SIG-M5 treated with dmso at 0.1 percent for 504 hours (cell line): ENCODE data around the gene NCAPD3.
"Not testable (repeated sequence)": the region's sequence is repeated elsewhere in the genome, so short reads cannot be mapped to it uniquely, and the experiment has no call there.

Source experiments
- DNase-seq: peaks from one replicate; lab custom pipeline; 2025; ENCODE audit not compliant: unreplicated experiment; lab: John Stamatoyannopoulos, UW

The NCAPD3 gene

DNA sequence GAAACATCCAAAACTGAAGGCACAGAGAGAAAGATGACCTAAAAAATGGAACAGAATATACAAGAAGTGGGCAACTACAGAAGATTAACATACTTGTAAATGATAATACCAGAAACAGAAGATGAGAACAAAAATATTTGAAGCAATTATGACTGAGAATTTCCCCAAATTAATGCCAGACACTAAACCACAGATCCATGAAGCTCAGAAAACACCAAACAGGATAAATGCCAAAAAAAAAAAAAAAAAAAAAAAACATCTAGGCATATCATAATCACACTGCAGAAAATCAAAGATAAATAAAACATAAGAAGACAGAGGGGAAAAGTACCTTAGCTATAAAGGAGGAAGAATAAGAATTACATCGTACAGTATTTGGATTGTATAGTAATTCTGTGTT is 89.6 kb downstream of the NCAPD3 start:
- no peak for DNase-seq

DNA sequence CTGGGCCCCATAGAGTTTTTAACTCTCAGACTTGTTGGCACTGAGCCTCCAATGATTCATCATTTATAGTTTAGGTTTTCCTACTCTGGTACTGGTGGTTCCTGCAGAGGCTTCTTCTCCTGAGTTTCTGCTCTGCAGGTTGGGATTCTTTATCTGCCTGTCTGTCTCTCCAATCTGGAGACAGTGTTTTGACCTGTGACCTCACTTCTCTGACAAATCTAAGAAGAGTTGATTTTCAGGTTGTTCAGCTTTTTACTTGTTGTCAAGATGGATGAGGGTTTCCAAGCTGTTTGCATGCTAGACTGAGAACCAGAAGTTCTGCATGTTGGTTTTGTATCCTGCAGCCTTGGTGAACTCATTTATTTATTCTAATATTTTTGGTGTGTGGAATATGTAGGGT is 91.0 kb downstream of the NCAPD3 start:
- DNase-seq: no peak

DNA sequence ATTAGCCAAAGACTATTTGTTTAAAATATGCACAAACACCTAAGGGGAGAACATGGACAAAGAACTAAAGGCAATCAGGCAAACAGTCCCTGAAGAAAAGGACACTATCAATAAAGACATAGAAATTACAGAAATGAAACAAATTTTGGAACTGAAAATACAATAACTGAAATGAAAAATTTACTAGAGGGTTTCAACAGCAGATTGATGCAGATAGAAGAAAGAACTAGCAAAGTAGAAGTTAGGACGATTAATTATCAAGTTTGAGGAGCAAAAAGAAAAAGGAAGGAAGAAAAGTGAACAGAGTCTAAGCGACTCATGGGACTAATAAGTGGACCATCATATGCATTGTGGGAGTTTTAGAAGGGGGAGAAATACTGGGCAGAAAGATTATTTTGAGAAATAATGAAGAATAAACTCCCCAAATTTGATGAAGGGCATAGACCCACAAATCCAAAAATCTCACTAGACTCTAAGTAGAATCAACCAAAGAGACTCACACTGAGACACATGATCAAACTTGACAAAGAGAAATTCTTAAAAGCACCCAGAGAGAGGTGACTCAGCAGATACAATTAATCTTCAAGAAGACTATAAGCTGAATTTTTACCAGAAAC is 92.0 kb downstream of the NCAPD3 start:
- no peak for DNase-seq

DNA sequence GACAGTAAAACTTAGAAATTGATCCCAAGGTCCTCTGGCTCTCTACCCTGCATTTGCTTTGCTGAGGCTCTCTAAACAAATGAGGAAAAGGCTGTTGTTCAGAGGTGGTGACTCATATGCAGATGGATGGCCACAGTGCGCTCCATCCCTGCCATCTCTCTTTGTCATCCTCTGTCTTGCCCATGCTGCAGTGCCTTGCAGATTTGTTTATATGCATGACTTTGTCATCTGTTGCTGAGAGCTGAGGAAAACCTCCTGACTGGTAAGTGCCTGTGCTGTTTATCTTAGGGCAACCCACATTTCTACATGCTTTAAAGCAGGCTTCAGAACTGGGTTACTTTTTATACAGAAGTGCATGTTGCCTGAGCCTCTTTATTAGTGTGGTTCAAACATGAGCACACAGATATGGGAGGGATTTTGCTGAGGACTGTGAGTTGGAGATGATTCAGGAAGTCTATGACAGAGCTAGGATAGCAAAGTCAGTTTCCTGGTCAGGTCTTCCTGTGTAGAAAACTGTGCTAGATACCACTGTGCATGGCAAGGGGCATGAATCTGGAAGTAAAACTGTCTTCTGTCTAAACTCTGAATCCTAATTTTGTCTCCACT is 97.4 kb downstream of the NCAPD3 start:
- no peak for DNase-seq

DNA sequence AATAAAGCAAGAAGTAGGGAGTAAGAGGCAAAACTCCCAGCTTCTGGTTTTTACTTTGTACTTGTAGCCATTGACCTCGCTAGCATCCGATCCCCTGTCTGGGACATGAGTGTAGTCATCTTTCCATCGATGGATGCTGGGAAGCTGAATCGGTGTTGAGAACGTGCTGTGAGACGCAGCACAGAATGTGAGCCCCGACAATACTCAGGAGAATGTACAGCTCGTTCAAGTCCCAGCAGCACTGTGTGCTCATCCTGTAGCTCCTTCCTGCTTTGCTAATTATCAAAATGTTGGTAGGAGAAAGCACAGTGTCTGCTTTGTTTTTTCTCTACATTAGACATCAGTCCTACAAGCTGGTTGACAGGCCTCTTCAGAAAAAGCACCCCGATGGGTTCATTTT is 98.3 kb downstream of the NCAPD3 start:
- no peak for DNase-seq

DNA sequence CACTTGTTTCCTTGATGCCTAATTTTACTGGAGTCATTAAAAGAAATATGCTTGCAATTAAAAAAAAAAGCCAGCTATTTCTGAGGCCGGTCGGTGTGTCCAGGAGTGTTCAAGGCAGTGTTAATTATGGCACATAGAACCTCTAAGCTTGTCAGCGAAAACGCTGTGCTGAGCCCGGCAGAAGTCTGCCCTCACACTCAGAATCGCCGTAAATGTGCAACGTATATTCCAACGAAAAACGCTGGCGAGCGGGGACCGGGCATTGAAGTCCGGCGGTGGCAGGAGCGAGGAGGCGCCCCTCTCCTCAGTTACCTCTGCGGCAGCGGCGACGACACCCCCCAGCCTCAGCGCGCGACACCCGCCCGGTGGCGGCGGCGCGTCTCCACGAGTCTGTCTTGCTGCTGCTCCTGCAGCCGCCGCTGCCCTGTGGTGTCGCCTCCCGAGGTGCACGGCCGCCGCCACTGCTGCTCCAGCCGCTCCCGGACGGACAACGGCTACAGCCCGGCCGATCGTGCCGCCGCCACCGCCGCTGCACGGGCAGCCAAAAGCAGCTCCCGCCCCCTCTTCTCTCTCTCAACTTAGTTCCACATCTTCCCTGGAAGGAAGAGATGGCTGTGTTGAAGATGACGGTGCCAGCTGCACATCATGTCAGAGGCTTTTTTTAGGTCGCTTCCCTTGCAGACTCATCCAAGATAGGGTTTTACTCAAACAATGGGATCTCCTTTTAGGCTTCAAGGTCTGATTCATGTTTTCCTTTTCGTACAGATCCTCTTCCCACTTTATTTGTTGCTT is 98.9 kb downstream of the NCAPD3 start:
- DNase-seq: no peak

DNA sequence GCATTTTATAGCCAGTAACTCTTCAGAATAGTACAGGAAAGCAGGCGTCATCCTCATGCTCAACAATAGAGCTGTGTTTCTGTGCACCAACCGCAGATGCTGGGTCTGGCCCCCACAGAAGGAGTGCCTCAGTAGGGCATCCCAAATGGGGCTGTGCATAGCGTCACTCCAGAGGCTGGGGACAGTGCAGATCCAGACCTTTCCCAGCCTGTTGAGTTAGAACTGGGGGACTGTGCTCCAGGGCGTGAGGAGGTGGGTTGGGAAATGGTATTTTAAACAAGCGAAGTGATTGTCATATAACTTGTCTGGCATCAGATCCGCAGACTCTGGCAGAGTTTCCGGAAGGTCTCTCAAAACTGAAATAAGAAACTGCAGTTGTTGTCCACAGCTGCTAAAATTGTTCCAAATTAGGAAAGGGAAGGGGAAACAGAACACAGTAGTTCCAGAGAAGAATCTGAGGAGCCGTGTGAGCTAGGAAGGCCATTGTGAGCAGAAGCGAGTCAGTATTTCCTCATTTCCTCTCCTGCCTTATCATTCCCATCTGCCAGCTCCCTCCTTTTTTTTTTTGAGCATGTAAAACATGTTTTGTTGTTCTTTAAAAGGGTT is 102.7 kb downstream of the NCAPD3 start:
- DNase-seq: no peak

DNA sequence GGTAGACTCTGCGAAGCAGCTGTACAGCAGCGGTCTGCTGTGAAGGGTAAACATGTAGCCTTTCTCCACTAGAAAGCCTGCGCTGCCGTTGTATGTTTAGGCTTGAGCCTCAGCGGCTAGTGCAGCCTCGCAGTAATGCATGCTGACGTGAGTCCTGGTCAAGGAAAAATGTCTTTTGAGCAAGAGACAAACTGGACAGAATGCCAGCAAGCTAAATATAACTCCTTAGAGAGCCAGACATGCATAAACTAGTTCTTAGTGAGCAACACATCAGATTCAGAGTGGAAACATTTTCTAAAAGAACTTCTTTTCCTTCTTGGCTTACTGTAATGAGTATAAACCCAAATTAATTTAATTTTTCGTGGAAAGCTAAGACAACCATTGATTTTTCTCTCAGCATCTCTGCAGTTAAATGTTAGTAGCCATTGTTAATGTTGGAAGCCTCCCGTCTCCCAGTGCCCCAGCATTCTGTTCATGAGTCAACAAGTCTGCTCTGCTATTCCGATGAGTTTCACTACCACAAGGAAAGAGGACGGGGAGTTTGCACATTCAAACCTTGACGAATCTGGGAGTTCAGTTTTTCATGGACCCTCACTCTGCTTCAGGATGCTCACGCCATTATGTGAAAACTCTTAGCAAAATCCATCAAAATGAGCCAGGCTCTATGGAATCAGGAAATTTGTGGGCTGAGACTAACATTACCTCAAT is 103.5 kb downstream of the NCAPD3 start:
- no peak for DNase-seq

DNA sequence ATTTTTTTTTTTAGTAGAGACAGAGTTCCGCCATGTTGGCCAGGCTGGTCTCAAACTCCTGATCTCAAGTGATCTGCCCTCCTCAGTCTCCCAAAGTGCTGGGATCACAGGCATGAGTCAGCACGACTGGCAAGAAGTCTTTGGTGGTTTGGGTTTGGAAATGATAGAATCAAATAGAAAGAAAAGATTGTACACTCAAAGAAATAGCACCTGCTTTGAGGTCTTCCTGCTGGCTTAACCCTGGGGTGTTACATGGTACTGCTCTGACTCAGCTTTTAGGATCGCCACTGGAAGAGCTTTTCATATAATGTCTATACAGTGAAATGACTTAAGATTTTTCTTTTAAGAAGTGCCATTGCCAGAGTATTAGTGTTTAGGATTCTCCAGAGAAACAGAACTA is 104.7 kb downstream of the NCAPD3 start:
- no peak for DNase-seq

DNA sequence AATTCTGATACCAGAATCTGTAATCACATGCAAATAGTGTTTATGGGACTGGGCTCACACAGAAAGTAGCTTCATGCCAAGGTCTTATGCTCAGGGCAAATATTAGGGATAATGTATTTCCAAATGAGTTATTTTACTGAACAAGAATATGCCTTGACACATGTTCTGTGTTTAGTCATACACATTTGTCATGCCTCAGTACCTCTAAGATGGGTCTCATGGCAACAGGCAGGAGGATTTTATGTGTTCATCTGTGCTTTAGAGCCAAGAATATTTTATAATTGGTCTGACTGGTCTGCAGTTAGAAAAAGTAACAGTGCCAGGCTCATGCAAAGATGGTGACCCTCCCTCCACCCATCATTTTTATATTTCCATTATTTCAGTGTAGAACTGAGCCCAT is 105.8 kb downstream of the NCAPD3 start:
- no peak for DNase-seq

DNA sequence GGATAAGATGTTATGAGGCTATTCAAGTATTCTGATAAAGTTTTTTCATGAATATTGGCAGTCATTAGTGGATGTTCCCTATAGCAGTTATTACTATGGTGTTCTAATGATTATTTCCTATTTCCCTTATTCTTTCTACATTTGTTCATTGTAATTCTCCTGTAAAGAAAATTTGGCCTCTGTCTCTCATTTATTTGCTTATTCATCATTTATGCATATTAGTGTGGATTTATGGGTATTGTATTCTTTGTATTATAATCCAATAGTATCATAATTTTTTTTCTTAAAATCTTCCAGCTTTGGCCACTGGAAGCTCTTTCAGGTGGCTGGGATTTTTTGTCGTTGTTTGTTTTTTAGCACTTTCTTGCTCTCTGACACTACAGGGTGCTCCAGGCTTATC is 107.6 kb downstream of the NCAPD3 start:
- DNase-seq: no peak

DNA sequence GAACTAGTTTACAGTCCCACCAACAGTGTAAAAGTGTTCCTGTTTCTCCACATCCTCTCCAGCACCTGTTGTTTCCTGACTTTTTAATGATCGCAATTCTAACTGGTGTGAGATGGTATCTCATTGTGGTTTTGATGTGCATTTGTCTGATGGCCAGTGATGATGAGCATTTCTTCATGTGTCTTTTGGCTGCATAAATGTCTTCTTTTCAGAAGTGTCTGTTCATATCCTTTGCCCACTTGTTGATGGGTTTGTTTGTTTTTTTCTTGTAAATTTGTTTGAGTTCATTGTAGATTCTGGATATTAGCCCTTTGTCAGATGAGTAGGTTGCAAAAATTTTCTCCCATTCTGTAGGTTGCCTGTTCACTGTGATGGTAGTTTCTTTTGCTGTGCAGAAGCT is 110.0 kb downstream of the NCAPD3 start:
- not testable (repeated sequence) for DNase-seq

DNA sequence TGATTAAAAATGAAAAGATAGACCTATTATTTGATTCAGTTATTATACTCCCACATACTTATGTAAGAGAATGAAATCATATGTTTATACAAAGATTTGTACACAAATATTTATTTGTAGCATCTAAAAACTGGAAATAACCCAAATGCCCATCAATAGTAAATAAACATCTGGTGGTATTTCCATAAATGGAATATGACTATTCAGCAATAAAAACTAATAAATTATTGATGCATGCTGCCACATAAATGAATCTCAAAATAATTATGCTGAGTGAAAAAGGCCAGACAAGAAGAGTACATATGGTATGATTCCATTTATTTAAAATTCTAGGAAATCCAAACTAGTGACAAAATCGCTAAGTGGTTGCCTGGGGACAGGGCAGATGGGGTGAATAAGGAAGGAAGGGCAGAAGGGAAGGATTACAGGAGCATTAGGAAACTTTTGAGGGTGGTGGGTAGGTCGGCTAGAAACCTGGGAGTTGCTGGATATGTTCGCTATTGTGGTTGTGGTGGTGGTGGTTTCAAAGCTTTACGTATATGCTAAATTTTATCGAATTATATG is 113.4 kb downstream of the NCAPD3 start:
- no peak for DNase-seq
